ENCODE measurements around the gene HOXB6. TPM values are rescaled to one million over a fixed set of nuclear protein-coding genes. Genes with fewer than 3 reads are reported as not detected.

Gene HOXB6
- total and polyA plus RNA-seq, 8 donors: 0.12 to 1.8 (median 0.69) TPM

DNA sequence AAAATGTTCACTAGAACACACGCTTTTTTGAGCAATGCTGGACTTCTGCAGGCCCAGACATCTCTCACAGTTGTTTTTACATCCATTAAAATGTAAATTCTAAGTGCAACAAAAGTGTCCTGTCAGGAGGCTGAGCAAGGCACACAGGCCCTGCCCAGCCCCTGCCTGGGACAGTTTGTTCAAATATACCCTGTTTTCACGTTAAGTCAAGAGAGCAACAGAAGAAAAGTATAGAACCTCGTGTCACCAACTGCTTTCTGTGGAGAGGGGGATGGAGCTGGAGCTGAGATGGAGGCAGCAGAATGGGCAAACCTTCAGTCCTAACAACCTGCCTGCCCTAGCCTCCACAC is 55.5 kb downstream of the HOXB6 start:
- no peak for DNase-seq
- no peak for FAIRE-seq
- intact Hi-C loops (cut with DNase I): no loop called here

DNA sequence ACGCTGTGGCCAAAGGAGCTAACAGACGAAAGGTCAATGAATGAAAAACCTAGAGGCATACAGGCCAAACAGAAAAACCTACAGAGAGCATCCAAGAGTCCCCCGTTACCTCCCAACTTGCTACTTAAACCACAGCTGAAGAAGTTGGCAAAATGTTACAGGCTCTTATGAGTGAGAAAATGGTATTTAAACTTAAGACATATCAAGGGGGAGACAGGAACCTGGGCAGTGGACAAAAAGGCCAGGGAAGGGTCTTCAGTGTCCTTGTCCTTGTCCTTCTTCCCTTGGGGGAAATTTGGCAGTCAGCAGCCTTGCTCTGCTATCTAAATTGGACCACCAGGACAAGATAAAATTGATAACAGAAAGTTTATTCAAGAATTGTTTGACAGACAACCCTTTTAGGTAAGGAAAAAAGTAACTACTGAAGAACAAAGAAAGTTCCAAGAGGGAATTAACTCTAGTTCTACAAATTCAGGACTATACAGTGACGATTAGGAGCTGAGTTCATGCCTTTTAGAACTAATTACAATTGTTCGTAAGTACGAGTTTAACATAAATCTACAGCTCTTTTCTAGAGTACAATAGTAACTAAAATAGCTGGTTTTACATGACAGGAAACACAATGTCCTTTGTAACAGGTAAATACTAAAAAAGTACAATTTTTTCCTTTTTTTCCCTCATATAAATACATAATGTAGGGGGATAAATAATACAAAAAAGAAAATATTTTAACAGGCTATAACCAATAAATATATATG is 56.1 kb downstream of the HOXB6 start:
- WGBS, 2 donors: 58 to 62% methylated on average over 6 of the region's 6 CpGs
- Histone ChIP-seq H3K9me3 (no peaks in the 10 kb centered on the region), H3K27me3 (peaks cover 0 to 26% (median 2%) of the 10 kb centered on the region in 4 donors), H3K4me3 (no peak overlapping the region), H3K4me1 (no peaks in the 10 kb centered on the region), H3K36me3 (no peaks in the 10 kb centered on the region), H3K27ac (peak overlapping the region in 1 of 4 donors; percentile 12)
- FAIRE-seq (no peak), DNase-seq (no peak), ATAC-seq (no peak)
- intact Hi-C loops (cut with DNase I): no loop called here
- TF ChIP-seq, protein P1, sequence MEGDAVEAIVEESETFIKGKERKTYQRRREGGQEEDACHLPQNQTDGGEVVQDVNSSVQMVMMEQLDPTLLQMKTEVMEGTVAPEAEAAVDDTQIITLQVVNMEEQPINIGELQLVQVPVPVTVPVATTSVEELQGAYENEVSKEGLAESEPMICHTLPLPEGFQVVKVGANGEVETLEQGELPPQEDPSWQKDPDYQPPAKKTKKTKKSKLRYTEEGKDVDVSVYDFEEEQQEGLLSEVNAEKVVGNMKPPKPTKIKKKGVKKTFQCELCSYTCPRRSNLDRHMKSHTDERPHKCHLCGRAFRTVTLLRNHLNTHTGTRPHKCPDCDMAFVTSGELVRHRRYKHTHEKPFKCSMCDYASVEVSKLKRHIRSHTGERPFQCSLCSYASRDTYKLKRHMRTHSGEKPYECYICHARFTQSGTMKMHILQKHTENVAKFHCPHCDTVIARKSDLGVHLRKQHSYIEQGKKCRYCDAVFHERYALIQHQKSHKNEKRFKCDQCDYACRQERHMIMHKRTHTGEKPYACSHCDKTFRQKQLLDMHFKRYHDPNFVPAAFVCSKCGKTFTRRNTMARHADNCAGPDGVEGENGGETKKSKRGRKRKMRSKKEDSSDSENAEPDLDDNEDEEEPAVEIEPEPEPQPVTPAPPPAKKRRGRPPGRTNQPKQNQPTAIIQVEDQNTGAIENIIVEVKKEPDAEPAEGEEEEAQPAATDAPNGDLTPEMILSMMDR (IDR thresholded peaks at IDR 0.05): no peak

More for the DNA sequence above, 55.5 kb downstream of the HOXB6 start:
- no peaks in the 10 kb centered on the region for H3K4me1 ChIP-seq
- no peak overlapping the region for H3K4me3 ChIP-seq
- 64 to 69% methylated on average over 3 of the region's 3 CpGs for WGBS, 2 donors
- no peak for ATAC-seq
- TF ChIP-seq, protein P1 (IDR thresholded peaks at IDR 0.05): no peak
- H3K27me3 ChIP-seq: peaks cover 0 to 26% (median 2%) of the 10 kb centered on the region in 4 donors
- H3K36me3 ChIP-seq: no peaks in the 10 kb centered on the region
- H3K27ac ChIP-seq: no peak overlapping the region
- H3K9me3 ChIP-seq: no peaks in the 10 kb centered on the region

DNA sequence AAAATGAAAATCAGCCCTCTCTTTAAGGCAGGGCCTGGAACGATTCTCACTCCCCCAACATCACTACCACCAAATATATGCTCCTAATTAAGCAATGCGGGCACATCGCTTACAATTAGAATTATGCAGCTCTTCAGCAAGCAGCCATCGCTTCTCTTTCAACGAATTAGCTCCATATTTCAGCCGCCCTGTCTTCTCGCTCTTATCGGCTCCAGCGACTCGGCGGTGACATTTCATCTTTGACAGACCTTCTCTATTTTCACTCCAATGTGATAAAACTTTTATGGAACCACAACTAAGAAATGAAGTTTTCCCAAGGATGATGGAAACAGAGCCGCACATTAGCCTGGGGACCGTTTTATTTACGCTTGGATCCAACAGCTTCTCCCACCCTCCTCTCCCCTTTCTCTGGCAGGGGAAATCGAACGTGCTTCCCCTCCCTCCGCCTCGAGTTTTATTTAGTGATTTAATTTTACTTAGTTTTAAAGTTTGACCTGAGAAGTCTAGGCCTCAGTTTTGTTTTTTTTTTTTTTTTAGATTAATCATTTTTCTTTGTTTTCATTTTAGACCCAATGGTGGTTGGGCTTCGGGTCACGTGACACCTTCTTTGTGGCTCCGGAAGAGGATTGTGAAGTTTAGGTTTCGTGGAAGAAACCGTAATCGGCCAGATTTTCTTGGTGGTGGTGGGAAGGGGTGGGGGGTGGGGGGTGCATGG is 56.8 kb downstream of the HOXB6 start:
- peaks cover 0 to 27% (median 2%) of the 10 kb centered on the region in 4 donors for H3K27me3 ChIP-seq
- no peak overlapping the region for H3K27ac ChIP-seq
- ATAC-seq (no peak), DNase-seq (no peak), FAIRE-seq (no peak)
- WGBS, 2 donors: 35 to 39% methylated on average over 24 of the region's 24 CpGs
- H3K4me3 ChIP-seq: peak overlapping the region in 1 of 4 donors; percentile 7
- TF ChIP-seq, protein P1 (IDR thresholded peaks at IDR 0.05): no peak
- no peaks in the 10 kb centered on the region for H3K4me1 ChIP-seq
- intact Hi-C loops (cut with DNase I): no loop called here
- no peaks in the 10 kb centered on the region for H3K9me3 ChIP-seq
- H3K36me3 ChIP-seq: no peaks in the 10 kb centered on the region

DNA sequence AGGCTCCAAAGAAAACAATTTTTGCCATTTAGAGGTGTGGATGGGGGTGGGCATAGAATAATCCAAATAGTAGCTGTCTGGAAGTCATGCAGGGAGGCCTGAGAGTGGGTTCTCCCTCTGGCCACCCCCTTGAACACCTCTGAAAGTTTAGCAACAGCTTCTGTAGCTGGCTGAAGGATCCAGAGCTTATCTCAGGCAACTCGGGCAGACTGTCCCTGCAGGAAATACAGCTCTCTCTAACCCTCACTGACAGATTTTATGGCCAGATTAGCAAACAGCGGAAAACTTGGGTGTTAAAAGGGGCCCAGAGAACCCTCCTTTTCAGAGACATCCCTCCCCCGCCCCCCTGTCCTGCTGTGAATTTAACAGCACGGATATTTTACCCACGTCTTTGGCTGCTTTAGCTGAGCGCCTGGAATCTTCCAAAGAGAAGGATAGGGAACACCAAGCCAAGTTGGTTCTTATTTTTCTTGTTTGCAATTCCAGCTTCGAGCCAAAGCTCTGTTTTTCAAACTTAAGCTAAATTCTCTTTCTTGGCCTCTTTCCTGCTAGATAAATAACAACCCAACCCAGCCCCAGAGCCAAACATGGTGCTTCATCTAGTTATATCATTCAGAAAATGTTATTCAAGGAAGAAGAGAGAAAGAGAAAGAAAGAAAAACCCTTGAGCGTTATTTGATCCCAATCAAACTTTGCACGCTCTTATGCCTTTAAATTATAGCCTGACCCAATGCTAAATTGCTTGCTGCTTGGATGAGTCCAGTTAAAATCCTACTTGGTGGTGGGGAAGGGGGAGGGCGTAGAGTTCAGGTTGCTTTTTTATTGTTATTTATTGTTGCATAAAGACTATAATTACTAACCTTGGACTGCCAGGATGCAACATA is 57.6 kb downstream of the HOXB6 start:
- DNase-seq (no peak), ATAC-seq (no peak), FAIRE-seq (no peak)
- intact Hi-C loops (cut with DNase I): no loop called here
- Histone ChIP-seq H3K27me3 (peaks cover 0 to 34% (median 2%) of the 10 kb centered on the region in 4 donors), H3K27ac (no peak overlapping the region), H3K36me3 (no peaks in the 10 kb centered on the region), H3K4me3 (peak overlapping the region in 1 of 4 donors; percentile 7), H3K9me3 (no peaks in the 10 kb centered on the region), H3K4me1 (no peaks in the 10 kb centered on the region)
- 46 to 47% methylated on average over 10 of the region's 10 CpGs for WGBS, 2 donors
- TF ChIP-seq, protein P1 (IDR thresholded peaks at IDR 0.05): no peak
